Measurements from ENCODE around the gene CNIH3.

Gene CNIH3

DNA sequence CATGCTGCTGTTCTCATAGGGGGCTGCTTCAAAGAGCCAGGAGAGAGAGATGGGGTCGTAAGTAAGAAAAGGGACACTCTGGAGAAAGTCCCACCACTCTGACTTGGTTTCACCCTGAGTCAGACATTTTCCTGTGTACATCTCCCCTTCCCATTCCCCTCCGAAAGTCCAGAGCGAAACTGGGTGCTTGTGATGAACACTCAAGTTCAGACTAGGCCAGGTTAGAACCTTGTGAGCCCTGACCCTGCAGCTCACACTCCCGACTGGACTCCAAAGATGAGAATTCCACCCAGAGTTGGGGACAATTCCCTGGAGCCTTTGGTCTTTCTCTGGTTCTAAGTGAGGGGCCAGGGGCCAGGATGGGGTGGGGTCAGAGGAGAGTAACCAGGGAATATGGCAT, 139.5 kb downstream of the CNIH3 start:
- no peak for ATAC-seq
- TF ChIP-seq TCF4 (CRISPR knock-in tag; IDR thresholded peaks at IDR 0.05; ENCODE audit: borderline replicate concordance): no peak
- TF ChIP-seq, protein P1, sequence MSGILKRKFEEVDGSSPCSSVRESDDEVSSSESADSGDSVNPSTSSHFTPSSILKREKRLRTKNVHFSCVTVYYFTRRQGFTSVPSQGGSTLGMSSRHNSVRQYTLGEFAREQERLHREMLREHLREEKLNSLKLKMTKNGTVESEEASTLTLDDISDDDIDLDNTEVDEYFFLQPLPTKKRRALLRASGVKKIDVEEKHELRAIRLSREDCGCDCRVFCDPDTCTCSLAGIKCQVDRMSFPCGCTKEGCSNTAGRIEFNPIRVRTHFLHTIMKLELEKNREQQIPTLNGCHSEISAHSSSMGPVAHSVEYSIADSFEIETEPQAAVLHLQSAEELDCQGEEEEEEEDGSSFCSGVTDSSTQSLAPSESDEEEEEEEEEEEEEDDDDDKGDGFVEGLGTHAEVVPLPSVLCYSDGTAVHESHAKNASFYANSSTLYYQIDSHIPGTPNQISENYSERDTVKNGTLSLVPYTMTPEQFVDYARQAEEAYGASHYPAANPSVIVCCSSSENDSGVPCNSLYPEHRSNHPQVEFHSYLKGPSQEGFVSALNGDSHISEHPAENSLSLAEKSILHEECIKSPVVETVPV (CRISPR knock-in tag; IDR thresholded peaks at IDR 0.05): no peak
- TF ChIP-seq, protein P2, sequence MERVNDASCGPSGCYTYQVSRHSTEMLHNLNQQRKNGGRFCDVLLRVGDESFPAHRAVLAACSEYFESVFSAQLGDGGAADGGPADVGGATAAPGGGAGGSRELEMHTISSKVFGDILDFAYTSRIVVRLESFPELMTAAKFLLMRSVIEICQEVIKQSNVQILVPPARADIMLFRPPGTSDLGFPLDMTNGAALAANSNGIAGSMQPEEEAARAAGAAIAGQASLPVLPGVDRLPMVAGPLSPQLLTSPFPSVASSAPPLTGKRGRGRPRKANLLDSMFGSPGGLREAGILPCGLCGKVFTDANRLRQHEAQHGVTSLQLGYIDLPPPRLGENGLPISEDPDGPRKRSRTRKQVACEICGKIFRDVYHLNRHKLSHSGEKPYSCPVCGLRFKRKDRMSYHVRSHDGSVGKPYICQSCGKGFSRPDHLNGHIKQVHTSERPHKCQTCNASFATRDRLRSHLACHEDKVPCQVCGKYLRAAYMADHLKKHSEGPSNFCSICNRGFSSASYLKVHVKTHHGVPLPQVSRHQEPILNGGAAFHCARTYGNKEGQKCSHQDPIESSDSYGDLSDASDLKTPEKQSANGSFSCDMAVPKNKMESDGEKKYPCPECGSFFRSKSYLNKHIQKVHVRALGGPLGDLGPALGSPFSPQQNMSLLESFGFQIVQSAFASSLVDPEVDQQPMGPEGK (CRISPR knock-in tag; IDR thresholded peaks at IDR 0.05; ENCODE audit: borderline replicate concordance): no peak
- TF ChIP-seq PPARA (CRISPR knock-in tag; IDR thresholded peaks at IDR 0.05; ENCODE audit: borderline replicate concordance): no peak
- TF ChIP-seq ZFP30 (CRISPR knock-in tag; IDR thresholded peaks at IDR 0.05): no peak
- no peak for TF ChIP-seq GLIS3 (CRISPR knock-in tag; IDR thresholded peaks at IDR 0.05)

DNA sequence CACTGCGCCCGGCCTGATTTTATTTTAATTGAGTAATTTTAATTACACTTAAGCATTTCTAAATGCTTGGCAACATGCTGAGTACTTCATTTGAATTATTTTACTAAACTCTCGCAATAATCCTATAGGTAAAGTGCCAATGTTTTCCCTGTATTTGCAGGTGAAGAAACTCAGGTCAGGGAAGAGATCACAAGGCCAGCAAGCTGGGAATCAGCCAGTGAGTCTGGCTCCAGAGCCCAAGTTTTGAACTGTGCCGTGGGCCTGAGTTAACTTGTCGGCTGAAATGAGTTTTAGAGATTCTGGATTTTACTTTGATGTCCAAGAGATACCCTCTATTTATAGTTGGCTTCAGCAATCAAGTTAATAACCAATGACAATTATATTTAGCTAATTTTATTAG, 141.4 kb downstream of the CNIH3 start:
- no peak for TF ChIP-seq ZC3H10 (CRISPR knock-in tag; IDR thresholded peaks at IDR 0.05)
- TF ChIP-seq, protein P2 (CRISPR knock-in tag; IDR thresholded peaks at IDR 0.05; ENCODE audit: borderline replicate concordance): no peak
- TF ChIP-seq, protein P3, sequence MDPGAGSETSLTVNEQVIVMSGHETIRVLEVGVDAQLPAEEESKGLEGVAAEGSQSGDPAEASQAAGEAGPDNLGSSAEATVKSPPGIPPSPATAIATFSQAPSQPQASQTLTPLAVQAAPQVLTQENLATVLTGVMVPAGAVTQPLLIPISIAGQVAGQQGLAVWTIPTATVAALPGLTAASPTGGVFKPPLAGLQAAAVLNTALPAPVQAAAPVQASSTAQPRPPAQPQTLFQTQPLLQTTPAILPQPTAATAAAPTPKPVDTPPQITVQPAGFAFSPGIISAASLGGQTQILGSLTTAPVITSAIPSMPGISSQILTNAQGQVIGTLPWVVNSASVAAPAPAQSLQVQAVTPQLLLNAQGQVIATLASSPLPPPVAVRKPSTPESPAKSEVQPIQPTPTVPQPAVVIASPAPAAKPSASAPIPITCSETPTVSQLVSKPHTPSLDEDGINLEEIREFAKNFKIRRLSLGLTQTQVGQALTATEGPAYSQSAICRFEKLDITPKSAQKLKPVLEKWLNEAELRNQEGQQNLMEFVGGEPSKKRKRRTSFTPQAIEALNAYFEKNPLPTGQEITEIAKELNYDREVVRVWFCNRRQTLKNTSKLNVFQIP (CRISPR knock-in tag; IDR thresholded peaks at IDR 0.05; ENCODE audit: borderline replicate concordance, low read depth): no peak
- TF ChIP-seq CSDC2 (CRISPR knock-in tag; IDR thresholded peaks at IDR 0.05): no peak
- TF ChIP-seq ISL1 (CRISPR knock-in tag; IDR thresholded peaks at IDR 0.05): no peak
- TF ChIP-seq TCF4 (CRISPR knock-in tag; IDR thresholded peaks at IDR 0.05; ENCODE audit: borderline replicate concordance): no peak
- TF ChIP-seq ZNF8 (CRISPR knock-in tag; IDR thresholded peaks at IDR 0.05): no peak
- TF ChIP-seq ZNF565 (CRISPR knock-in tag; conservative IDR thresholded peaks at IDR 0.05; ENCODE audit: low read depth): no peak
- TF ChIP-seq ARNTL (CRISPR knock-in tag; IDR thresholded peaks at IDR 0.05; ENCODE audit: borderline replicate concordance, low read depth): no peak
- TF ChIP-seq, protein P1 (CRISPR knock-in tag; IDR thresholded peaks at IDR 0.05): no peak
- TF ChIP-seq GLIS3 (CRISPR knock-in tag; IDR thresholded peaks at IDR 0.05): no peak
- TF ChIP-seq ESRRG (CRISPR knock-in tag; IDR thresholded peaks at IDR 0.05): no peak
- no peak for TF ChIP-seq ZFP30 (CRISPR knock-in tag; IDR thresholded peaks at IDR 0.05)
- no peak for ATAC-seq

- no peak for ATAC-seq
- TF ChIP-seq, protein P3 (CRISPR knock-in tag; IDR thresholded peaks at IDR 0.05; ENCODE audit: borderline replicate concordance, low read depth): no peak
- TF ChIP-seq, protein P1 (CRISPR knock-in tag; IDR thresholded peaks at IDR 0.05): no peak
- TF ChIP-seq GLIS3 (CRISPR knock-in tag; IDR thresholded peaks at IDR 0.05): no peak
- TF ChIP-seq OSR1 (CRISPR knock-in tag; IDR thresholded peaks at IDR 0.05): no peak
- TF ChIP-seq, protein P4, sequence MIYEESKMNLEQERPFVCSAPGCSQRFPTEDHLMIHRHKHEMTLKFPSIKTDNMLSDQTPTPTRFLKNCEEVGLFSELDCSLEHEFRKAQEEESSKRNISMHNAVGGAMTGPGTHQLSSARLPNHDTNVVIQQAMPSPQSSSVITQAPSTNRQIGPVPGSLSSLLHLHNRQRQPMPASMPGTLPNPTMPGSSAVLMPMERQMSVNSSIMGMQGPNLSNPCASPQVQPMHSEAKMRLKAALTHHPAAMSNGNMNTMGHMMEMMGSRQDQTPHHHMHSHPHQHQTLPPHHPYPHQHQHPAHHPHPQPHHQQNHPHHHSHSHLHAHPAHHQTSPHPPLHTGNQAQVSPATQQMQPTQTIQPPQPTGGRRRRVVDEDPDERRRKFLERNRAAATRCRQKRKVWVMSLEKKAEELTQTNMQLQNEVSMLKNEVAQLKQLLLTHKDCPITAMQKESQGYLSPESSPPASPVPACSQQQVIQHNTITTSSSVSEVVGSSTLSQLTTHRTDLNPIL (CRISPR knock-in tag; IDR thresholded peaks at IDR 0.05; ENCODE audit: low read depth): no peak
- TF ChIP-seq ARNTL (CRISPR knock-in tag; IDR thresholded peaks at IDR 0.05; ENCODE audit: borderline replicate concordance, low read depth): no peak
- no peak for TF ChIP-seq RARB (CRISPR knock-in tag; IDR thresholded peaks at IDR 0.05)
- no peak for TF ChIP-seq ESRRG (CRISPR knock-in tag; IDR thresholded peaks at IDR 0.05)
- TF ChIP-seq ZNF565 (CRISPR knock-in tag; conservative IDR thresholded peaks at IDR 0.05; ENCODE audit: low read depth): no peak
- TF ChIP-seq TOX (CRISPR knock-in tag; IDR thresholded peaks at IDR 0.05; ENCODE audit: borderline replicate concordance): no peak
- no peak for TF ChIP-seq TCF4 (CRISPR knock-in tag; IDR thresholded peaks at IDR 0.05; ENCODE audit: borderline replicate concordance)
- no peak for TF ChIP-seq BACH2 (CRISPR knock-in tag; IDR thresholded peaks at IDR 0.05; ENCODE audit: borderline replicate concordance)
- TF ChIP-seq ZC3H10 (CRISPR knock-in tag; IDR thresholded peaks at IDR 0.05): no peak
- TF ChIP-seq ZFP3 (CRISPR knock-in tag; IDR thresholded peaks at IDR 0.05): no peak
- no peak for TF ChIP-seq ZFP30 (CRISPR knock-in tag; IDR thresholded peaks at IDR 0.05)
- TF ChIP-seq ZNF70 (CRISPR knock-in tag; IDR thresholded peaks at IDR 0.05): no peak
Measured at GRCh38 chr1:224759135-224759534, 143.0 kb downstream of the CNIH3 start.

Data from SK-N-SH treated with all-trans-retinoic acid at 6 μM for 48 hours (cell line).